Osteoblast (primary cell): ENCODE measurements around the gene TMEM14C. TPM values are rescaled to one million over a fixed set of nuclear protein-coding genes. Genes with fewer than 3 reads are reported as not detected.

Source experiments
- DNase-seq: peaks from one replicate; pipeline ENCODE4 v3.0.0; 2011; ENCODE audit warnings: low spot score, mixed read lengths; ENCODE audit not compliant: insufficient read length; ENCODE audit errors: missing footprints
- H2AFZ ChIP-seq: 2 replicates; pipeline ENCODE4 v1.6.0; 2011; ENCODE audit warnings: mild to moderate bottlenecking, low read length
- H3K27ac ChIP-seq: 2 replicates; pipeline ENCODE4 v1.5.1; 2011; ENCODE audit warnings: mild to moderate bottlenecking, low read depth, low read length, moderate library complexity
- H3K27me3 ChIP-seq: 2 replicates; pipeline ENCODE4 v1.6.0; 2012; ENCODE audit warnings: mild to moderate bottlenecking, control low read depth, inconsistent platforms, low read length, moderate library complexity; ENCODE audit not compliant: insufficient read depth
- H3K36me3 ChIP-seq: 2 replicates; pipeline ENCODE4 v1.5.1; 2011; ENCODE audit warnings: mild to moderate bottlenecking, low read length, control low read depth, moderate library complexity; ENCODE audit not compliant: insufficient read depth
- H3K4me1 ChIP-seq: 2 replicates; pipeline ENCODE4 v1.5.1; 2011; ENCODE audit warnings: mild to moderate bottlenecking, low read length, control low read depth, moderate library complexity; ENCODE audit not compliant: insufficient read depth
- H3K4me2 ChIP-seq: 2 replicates; pipeline ENCODE4 v1.6.0; 2011; ENCODE audit warnings: mild to moderate bottlenecking, low read length; ENCODE audit not compliant: insufficient read depth
- H3K4me3 ChIP-seq: fragments of 200-600 bp; sonication (generic); 3 replicates; pipeline ENCODE4 v1.5.1; 2012; ENCODE audit warnings: mild to moderate bottlenecking, low read length, inconsistent platforms; ENCODE audit not compliant: insufficient read depth
- H3K79me2 ChIP-seq: 2 replicates; pipeline ENCODE4 v1.6.0; 2012; ENCODE audit warnings: mild to moderate bottlenecking, low read length, control low read depth, inconsistent platforms; ENCODE audit not compliant: insufficient read depth
- H3K9me3 ChIP-seq: 2 replicates; pipeline ENCODE4 v1.5.1; 2011; ENCODE audit warnings: low read depth, low read length, control low read depth
- H4K20me1 ChIP-seq: 2 replicates; pipeline ENCODE4 v1.6.0; 2012; ENCODE audit warnings: mild to moderate bottlenecking, low read length, control low read depth; ENCODE audit not compliant: insufficient read depth
- small RNA-seq: library from RNA; depleted of rRNA; stranded (forward); fragments of <200 nt; gene quantifications from one replicate; pipeline ENCODE3, GENCODE V24; 2012
- total RNA-seq: library from RNA; depleted of rRNA; stranded (reverse); fragments of >200 nt; gene quantifications from 2 replicates; pipeline ENCODE4 v1.2.3, GENCODE V29; 2012
- TF ChIP-seq, protein P1 (sequence below): IDR thresholded peaks from 2 replicates; pipeline ENCODE4 v1.5.1; 2011; ENCODE audit warnings: mild to moderate bottlenecking, low read depth, low read length, moderate library complexity; ENCODE audit errors: extremely low read depth

The TMEM14C gene
- total RNA-seq, 1 donor: 131 TPM

GRCh38 chr6:10769419-10769818, 46.5 kb downstream of the TMEM14C start:
- Histone ChIP-seq H3K9me3 (no peaks in the 10 kb centered on the region), H2AFZ (no peak overlapping the region), H3K27ac (no peak overlapping the region), H3K4me2 (no peak overlapping the region), H3K4me1 (no peaks in the 10 kb centered on the region), H3K79me2 (no peaks in the 10 kb centered on the region), H4K20me1 (no peaks in the 10 kb centered on the region), H3K36me3 (no peaks in the 10 kb centered on the region), H3K27me3 (no peaks in the 10 kb centered on the region), H3K4me3 (no peak overlapping the region)
- no peak for DNase-seq
- TF ChIP-seq, protein P1, sequence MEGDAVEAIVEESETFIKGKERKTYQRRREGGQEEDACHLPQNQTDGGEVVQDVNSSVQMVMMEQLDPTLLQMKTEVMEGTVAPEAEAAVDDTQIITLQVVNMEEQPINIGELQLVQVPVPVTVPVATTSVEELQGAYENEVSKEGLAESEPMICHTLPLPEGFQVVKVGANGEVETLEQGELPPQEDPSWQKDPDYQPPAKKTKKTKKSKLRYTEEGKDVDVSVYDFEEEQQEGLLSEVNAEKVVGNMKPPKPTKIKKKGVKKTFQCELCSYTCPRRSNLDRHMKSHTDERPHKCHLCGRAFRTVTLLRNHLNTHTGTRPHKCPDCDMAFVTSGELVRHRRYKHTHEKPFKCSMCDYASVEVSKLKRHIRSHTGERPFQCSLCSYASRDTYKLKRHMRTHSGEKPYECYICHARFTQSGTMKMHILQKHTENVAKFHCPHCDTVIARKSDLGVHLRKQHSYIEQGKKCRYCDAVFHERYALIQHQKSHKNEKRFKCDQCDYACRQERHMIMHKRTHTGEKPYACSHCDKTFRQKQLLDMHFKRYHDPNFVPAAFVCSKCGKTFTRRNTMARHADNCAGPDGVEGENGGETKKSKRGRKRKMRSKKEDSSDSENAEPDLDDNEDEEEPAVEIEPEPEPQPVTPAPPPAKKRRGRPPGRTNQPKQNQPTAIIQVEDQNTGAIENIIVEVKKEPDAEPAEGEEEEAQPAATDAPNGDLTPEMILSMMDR: no peak

- H3K9me3 ChIP-seq: no peaks in the 10 kb centered on the region
- H3K4me1 ChIP-seq: no peaks in the 10 kb centered on the region
- TF ChIP-seq, protein P1: no peak
- no peak overlapping the region for H2AFZ ChIP-seq
- no peaks in the 10 kb centered on the region for H3K27me3 ChIP-seq
- H3K4me2 ChIP-seq: no peak overlapping the region
- H3K4me3 ChIP-seq: no peak overlapping the region
- H4K20me1 ChIP-seq: no peaks in the 10 kb centered on the region
- no peaks in the 10 kb centered on the region for H3K79me2 ChIP-seq
- H3K36me3 ChIP-seq: no peaks in the 10 kb centered on the region
- DNase-seq: no peak
- H3K27ac ChIP-seq: no peak overlapping the region
Observed at GRCh38 chr6:10771371-10771894, 48.6 kb downstream of the TMEM14C start.

GRCh38 chr6:10778230-10778629, 55.4 kb downstream of the TMEM14C start:
- no peaks in the 10 kb centered on the region for H3K27me3 ChIP-seq
- H3K27ac ChIP-seq: no peak overlapping the region
- TF ChIP-seq, protein P1: no peak
- no peak for DNase-seq
- no peak overlapping the region for H2AFZ ChIP-seq
- H3K9me3 ChIP-seq: no peaks in the 10 kb centered on the region
- H3K4me1 ChIP-seq: no peaks in the 10 kb centered on the region
- H3K4me2 ChIP-seq: no peak overlapping the region
- H3K79me2 ChIP-seq: no peaks in the 10 kb centered on the region
- no peaks in the 10 kb centered on the region for H3K36me3 ChIP-seq
- no peak overlapping the region for H3K4me3 ChIP-seq
- no peaks in the 10 kb centered on the region for H4K20me1 ChIP-seq

DNA sequence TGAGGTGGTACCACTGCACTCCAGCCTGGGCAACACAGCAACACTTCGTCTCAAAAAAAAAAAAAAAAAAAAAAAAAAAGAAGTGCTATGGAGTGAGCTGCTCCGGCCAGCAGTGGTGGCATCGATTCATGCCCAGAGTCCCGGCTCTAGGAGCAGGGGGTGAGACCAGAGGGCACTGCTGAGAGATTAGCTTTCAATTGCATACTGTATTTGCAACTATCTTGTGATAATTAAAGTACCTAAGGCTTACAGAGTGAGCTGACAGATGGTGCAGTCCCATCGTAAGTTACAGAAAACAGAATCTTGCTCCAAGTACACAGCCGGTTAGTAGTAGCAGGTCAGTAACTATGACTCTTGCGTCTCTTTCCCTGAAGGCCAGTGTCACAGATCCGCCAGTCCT, 56.2 kb downstream of the TMEM14C start:
- H3K27me3 ChIP-seq: no peaks in the 10 kb centered on the region
- no peak overlapping the region for H3K4me3 ChIP-seq
- H2AFZ ChIP-seq: no peak overlapping the region
- no peaks in the 10 kb centered on the region for H3K4me1 ChIP-seq
- H3K36me3 ChIP-seq: no peaks in the 10 kb centered on the region
- H3K4me2 ChIP-seq: no peak overlapping the region
- DNase-seq: no peak
- H3K27ac ChIP-seq: no peak overlapping the region
- H3K9me3 ChIP-seq: no peaks in the 10 kb centered on the region
- H3K79me2 ChIP-seq: no peaks in the 10 kb centered on the region
- TF ChIP-seq, protein P1: no peak
- H4K20me1 ChIP-seq: no peaks in the 10 kb centered on the region

Small RNA genes within 50 kb of the gene (small RNA-seq; reads per million reads assigned to genes)
- gene RF00019 (not detected), gene RNA5SP203 (not detected)

Other genes with a start within 250 kb of the TMEM14C start
- 0.29 and 0.72 TPM in 2 replicates for gene GCNT2, start 201.7 kb upstream of the TMEM14C start, total RNA-seq
- not detected in 2 replicates for gene C6orf52, start 28.5 kb upstream of the TMEM14C start, total RNA-seq
- gene PAK1IP1, start 28.1 kb upstream of the TMEM14C start, total RNA-seq: 17.7 and 18.3 TPM in 2 replicates
- gene TMEM14B, start 24.7 kb downstream of the TMEM14C start, total RNA-seq: 64.1 and 73.1 TPM in 2 replicates
- gene MAK, start 115.5 kb downstream of the TMEM14C start, total RNA-seq: under 0.01 TPM in 1 of 2 replicates, not detected in the other
- gene GCM2, start 159.0 kb downstream of the TMEM14C start, total RNA-seq: not detected in 2 replicates
- 0.36 TPM in 1 of 2 replicates, not detected in the other for gene SYCP2L, start 164.0 kb downstream of the TMEM14C start, total RNA-seq